Measurements from ENCODE around the gene GRAMD1B. TPM values are rescaled to one million over a fixed set of nuclear protein-coding genes. Genes with fewer than 3 reads are reported as not detected.

The GRAMD1B gene
- total RNA-seq, 3 donors from 2014 or later, result 2.0 to 10.2 (median 8.2) TPM

DNA sequence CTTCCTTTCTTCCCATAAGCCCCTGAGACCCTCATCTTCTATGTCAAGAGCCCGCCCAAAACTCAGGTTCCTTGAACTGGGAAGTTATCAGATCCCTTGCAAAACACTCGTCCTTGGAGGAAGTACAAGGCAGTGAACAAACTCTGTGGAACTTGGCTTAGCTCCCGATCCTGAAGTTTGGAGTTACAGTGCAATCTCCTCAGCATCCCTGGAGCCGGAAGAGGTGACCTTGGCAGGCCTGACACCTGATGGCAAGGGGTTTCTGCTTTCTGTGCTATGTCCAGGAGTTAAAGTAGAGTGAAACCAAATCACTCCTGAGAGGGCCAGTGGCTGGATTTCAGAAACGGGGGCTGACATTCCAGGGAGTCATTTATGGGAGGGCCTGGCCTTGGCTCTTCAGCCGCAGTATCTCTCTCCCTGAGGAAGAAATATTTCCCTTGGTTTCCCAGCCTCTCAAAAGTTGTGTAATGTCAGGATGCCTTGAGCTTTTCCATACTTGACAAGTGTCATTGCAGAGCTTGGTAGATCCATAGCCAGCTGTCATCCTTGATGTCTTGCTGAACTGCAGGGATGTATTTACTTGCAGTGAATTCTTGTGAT lies 1.9 kb upstream of the GRAMD1B start:
- intact Hi-C loops (cut with DNase I; ENCODE audit: low total_unique reads), result no loop called here

DNA sequence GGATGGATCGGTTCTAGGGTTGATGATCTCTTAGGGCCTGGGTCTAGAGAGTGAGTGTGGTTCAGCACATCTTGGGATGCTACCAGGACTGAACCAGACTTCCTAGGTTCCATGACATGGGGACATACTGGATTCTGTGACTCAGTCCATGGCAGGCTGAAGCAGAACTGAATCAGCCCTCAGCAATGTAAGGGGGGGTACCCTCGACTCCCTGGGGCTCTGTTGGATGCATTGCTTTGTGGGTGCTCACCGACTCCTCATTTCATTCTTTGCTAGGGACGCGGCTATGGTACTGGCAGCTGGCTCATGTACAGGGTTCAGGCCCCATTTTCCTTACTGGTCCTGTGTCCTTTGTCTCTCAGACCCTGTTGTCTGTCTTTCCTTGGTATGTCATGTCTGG lies 733 bp upstream of the GRAMD1B start:
- intact Hi-C loops (cut with DNase I; ENCODE audit: low total_unique reads), result no loop called here
- no peaks in the 10 kb centered on the region for H3K9me3 ChIP-seq
- no peaks in the 10 kb centered on the region for H3K36me3 ChIP-seq
- no peaks in the 10 kb centered on the region for H3K4me1 ChIP-seq
- H3K27me3 ChIP-seq, result no peaks in the 10 kb centered on the region
- no peak overlapping the region for H3K27ac ChIP-seq
- no peak for DNase-seq (ENCODE audit: low spot score in 2 of 2)
- TF ChIP-seq, protein P1, sequence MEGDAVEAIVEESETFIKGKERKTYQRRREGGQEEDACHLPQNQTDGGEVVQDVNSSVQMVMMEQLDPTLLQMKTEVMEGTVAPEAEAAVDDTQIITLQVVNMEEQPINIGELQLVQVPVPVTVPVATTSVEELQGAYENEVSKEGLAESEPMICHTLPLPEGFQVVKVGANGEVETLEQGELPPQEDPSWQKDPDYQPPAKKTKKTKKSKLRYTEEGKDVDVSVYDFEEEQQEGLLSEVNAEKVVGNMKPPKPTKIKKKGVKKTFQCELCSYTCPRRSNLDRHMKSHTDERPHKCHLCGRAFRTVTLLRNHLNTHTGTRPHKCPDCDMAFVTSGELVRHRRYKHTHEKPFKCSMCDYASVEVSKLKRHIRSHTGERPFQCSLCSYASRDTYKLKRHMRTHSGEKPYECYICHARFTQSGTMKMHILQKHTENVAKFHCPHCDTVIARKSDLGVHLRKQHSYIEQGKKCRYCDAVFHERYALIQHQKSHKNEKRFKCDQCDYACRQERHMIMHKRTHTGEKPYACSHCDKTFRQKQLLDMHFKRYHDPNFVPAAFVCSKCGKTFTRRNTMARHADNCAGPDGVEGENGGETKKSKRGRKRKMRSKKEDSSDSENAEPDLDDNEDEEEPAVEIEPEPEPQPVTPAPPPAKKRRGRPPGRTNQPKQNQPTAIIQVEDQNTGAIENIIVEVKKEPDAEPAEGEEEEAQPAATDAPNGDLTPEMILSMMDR (IDR thresholded peaks at IDR 0.05), result no peak
- TF ChIP-seq POLR2AphosphoS5 (IDR thresholded peaks at IDR 0.05), result no peak
- TF ChIP-seq POLR2A (IDR thresholded peaks at IDR 0.05), result no peak
- no peak overlapping the region for H3K4me3 ChIP-seq

More for the DNA sequence above, 1.9 kb upstream of the GRAMD1B start:
- Histone ChIP-seq H3K27ac (no peak overlapping the region), H3K36me3 (no peaks in the 10 kb centered on the region), H3K4me1 (no peaks in the 10 kb centered on the region), H3K9me3 (no peaks in the 10 kb centered on the region), H3K4me3 (no peak overlapping the region), H3K27me3 (peaks cover 0 to 2% of the 10 kb centered on the region in 2 donors)
- TF ChIP-seq POLR2AphosphoS5 (IDR thresholded peaks at IDR 0.05), result no peak
- TF ChIP-seq POLR2A (IDR thresholded peaks at IDR 0.05), result no peak
- TF ChIP-seq, protein P1 (IDR thresholded peaks at IDR 0.05), result no peak
- DNase-seq (ENCODE audit: low spot score in 2 of 2), result no peak

DNA sequence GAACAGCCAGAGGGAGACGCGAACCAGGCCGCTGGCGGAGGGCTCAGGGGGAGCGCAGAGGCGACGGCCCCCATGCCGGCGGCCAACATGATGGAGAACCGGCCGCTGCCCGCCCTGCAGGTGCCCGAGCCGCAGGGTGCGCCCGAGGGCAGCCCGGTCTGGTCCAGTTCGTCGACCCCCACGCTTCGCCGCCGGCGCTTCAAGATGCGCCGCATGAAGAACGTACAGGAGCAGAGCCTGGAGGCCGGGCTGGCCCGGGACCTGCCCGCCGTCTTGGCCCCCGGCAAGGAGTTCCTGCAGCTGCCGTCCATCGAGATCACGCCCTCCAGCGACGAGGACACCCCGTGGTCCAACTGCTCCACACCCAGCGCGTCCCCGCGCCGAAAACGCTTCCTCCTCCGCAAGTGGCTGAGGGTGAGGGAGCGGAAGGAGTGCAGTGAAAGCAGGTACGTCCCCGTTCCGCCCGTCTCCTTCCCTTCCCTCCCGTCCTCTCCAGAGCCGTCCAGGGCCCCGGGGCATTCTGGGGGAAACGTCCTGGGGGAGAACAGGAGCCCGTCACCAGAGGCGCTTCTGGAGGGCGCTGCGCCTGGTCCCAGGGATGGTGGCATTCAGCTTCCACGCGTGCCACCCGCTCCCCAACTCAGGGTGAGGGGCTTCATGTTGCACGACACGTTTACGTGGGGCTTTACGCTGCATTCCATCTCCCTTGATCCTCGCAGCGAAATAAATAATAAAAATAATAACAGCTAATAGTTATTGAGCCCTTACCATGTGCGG lies 840 bp downstream of the GRAMD1B start:
- H3K4me1 ChIP-seq, result no peaks in the 10 kb centered on the region
- H3K36me3 ChIP-seq, result no peaks in the 10 kb centered on the region
- no peak for TF ChIP-seq POLR2A (IDR thresholded peaks at IDR 0.05)
- no peak for TF ChIP-seq POLR2AphosphoS5 (IDR thresholded peaks at IDR 0.05)
- TF ChIP-seq, protein P1 (IDR thresholded peaks at IDR 0.05), result no peak
- no peaks in the 10 kb centered on the region for H3K27me3 ChIP-seq
- peak overlapping the region; percentile 45 to 71 for H3K27ac ChIP-seq
- H3K4me3 ChIP-seq, result peak overlapping the region; percentile 49 to 85 (median 66)
- no peak for DNase-seq (ENCODE audit: low spot score in 2 of 2)
- intact Hi-C loops (cut with DNase I; ENCODE audit: low total_unique reads), result no loop called here
- no peaks in the 10 kb centered on the region for H3K9me3 ChIP-seq

DNA sequence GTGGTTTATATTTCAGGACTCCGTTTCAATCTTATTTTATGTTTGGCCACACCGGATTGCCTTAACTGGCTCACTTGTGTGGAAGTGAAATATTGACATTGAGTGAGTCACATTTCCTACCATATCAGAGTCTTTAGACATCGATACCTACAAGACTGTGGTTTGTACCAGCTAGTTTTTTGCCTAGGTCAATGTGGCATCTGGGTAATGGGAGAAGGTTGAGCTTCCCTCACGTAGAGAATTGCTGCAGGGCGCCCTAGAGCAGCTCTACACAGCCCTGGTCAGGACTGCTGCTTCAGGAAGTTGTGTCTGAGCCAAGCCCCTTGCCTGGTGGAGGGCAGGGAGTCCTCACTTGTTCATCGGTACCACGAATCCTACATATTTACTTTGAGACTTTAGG lies 1.6 kb downstream of the GRAMD1B start:
- H3K9me3 ChIP-seq, result no peaks in the 10 kb centered on the region
- no peaks in the 10 kb centered on the region for H3K27me3 ChIP-seq
- intact Hi-C loops (cut with DNase I; ENCODE audit: low total_unique reads), result no loop called here
- H3K36me3 ChIP-seq, result no peaks in the 10 kb centered on the region
- TF ChIP-seq POLR2A (IDR thresholded peaks at IDR 0.05), result no peak
- TF ChIP-seq, protein P1 (IDR thresholded peaks at IDR 0.05), result no peak
- TF ChIP-seq POLR2AphosphoS5 (IDR thresholded peaks at IDR 0.05), result no peak
- H3K4me1 ChIP-seq, result no peaks in the 10 kb centered on the region
- no peak for DNase-seq (ENCODE audit: low spot score in 2 of 2)
- H3K27ac ChIP-seq, result no peak overlapping the region
- peak overlapping the region; percentile 49 to 85 (median 66) for H3K4me3 ChIP-seq

DNA sequence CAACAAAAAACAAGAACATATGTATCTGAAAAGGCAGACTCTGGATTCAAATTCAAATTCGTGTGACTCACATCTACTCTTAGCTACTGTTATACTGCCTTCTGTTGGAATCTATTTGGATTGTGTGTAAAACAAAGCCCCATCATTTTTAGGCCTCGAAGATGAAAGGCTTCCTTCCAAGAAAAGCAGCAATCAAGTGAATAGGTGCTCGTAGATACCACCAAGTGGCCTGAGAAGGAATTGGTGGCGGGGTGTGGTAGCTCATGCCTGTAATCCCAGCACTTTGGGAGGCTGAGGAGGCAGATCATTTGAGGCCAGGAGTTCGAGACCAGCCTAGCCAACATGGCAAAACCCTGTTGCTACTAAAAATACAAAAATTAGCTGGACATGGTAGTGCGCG lies 4.2 kb downstream of the GRAMD1B start:
- DNase-seq (ENCODE audit: low spot score in 2 of 2), result no peak
- Histone ChIP-seq H3K27ac (no peak overlapping the region), H3K4me1 (no peaks in the 10 kb centered on the region), H3K27me3 (no peaks in the 10 kb centered on the region), H3K9me3 (no peaks in the 10 kb centered on the region), H3K4me3 (no peak overlapping the region), H3K36me3 (no peaks in the 10 kb centered on the region)
- TF ChIP-seq, protein P1 (IDR thresholded peaks at IDR 0.05), result no peak
- TF ChIP-seq POLR2A (IDR thresholded peaks at IDR 0.05), result no peak
- TF ChIP-seq POLR2AphosphoS5 (IDR thresholded peaks at IDR 0.05), result no peak
- intact Hi-C loops (cut with DNase I; ENCODE audit: low total_unique reads), result no loop called here

All from breast epithelium (tissue), 4 donors.